Measurements from ENCODE around the gene TACR1.

DNA sequence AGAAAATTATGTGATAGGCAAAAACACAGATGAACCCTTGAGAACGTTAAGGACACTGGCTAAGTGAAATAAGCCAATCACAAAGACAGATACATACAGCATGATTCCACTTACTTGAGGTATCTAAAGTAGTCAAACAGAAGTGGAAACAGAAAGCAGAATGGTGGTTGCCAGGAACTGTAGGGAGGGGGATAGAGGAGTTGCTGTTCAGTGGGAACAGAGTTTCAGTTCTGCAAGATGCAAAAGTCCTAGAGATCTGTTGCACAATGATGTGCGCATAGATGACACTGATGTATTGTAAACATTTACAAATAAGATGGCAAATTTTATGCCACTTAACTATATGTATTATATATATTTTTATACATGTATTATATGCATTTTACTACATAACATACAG is 181.2 kb downstream of the TACR1 start:
- TF ChIP-seq, protein P1, sequence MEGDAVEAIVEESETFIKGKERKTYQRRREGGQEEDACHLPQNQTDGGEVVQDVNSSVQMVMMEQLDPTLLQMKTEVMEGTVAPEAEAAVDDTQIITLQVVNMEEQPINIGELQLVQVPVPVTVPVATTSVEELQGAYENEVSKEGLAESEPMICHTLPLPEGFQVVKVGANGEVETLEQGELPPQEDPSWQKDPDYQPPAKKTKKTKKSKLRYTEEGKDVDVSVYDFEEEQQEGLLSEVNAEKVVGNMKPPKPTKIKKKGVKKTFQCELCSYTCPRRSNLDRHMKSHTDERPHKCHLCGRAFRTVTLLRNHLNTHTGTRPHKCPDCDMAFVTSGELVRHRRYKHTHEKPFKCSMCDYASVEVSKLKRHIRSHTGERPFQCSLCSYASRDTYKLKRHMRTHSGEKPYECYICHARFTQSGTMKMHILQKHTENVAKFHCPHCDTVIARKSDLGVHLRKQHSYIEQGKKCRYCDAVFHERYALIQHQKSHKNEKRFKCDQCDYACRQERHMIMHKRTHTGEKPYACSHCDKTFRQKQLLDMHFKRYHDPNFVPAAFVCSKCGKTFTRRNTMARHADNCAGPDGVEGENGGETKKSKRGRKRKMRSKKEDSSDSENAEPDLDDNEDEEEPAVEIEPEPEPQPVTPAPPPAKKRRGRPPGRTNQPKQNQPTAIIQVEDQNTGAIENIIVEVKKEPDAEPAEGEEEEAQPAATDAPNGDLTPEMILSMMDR (IDR thresholded peaks at IDR 0.05): no peak
- TF ChIP-seq POLR2AphosphoS5 (IDR thresholded peaks at IDR 0.05): no peak
- TF ChIP-seq POLR2A (IDR thresholded peaks at IDR 0.05): no peak
